PC-9 (cell line): ENCODE data around the gene TBCC. TPM values are rescaled to one million over a fixed set of nuclear protein-coding genes. Genes with fewer than 3 reads are reported as not detected.

Experiments
- BruUV-seq: library from RNA; stranded (reverse); fragments of 400-500 nt; replicated peaks from 2 replicates; lab custom pipeline; 2021; lab: Mats Ljungman, UMichigan
- CTCF ChIA-PET: fragments of 300-600 bp; sonication (Branson Sonifier 250); formaldehyde crosslinking; loops from one replicate; lab custom pipeline; 2022; ENCODE audit warnings: antibody characterized with exemption; lab: Charles Lee
- POLR2A ChIA-PET: fragments of 300-600 bp; sonication (Branson Sonifier 250); formaldehyde crosslinking; loops from one replicate; lab custom pipeline; 2022; ENCODE audit warnings: antibody characterized with exemption; ENCODE audit not compliant: unreplicated experiment; lab: Charles Lee
- DNase-seq, 2 experiments: peaks; one replicate each; pipeline versions ENCODE4 v3.0.0 to v3.0.0-alpha.2; 2015 to 2022; ENCODE audit warnings: mixed read lengths in 1 of 2
- H2AFZ ChIP-seq: fragments of 200-600 bp; sonication (generic); 2 replicates; pipeline ENCODE4 v1.8.1; 2017; ENCODE audit warnings: antibody characterized with exemption
- H3F3A ChIP-seq: fragments of 200-600 bp; sonication (generic); 2 replicates; pipeline ENCODE4 v1.8.1; 2017; ENCODE audit warnings: antibody characterized with exemption, mild to moderate bottlenecking, low read depth; ENCODE audit not compliant: insufficient read depth
- H3K27ac ChIP-seq: fragments of 200-600 bp; sonication (generic); 2 replicates; pipeline ENCODE4 v1.6.1; 2016; ENCODE audit warnings: mixed run types
- H3K27me3 ChIP-seq: fragments of 200-600 bp; sonication (generic); 2 replicates; pipeline ENCODE4 v1.6.1; 2016; ENCODE audit warnings: low read depth, mixed run types; ENCODE audit not compliant: insufficient read depth
- H3K36me3 ChIP-seq: fragments of 200-600 bp; sonication (generic); 2 replicates; pipeline ENCODE4 v1.6.1; 2016; ENCODE audit warnings: low read depth, mixed run types
- H3K4me1 ChIP-seq: fragments of 200-600 bp; sonication (generic); replicated peaks from 2 replicates; pipeline ENCODE4 v1.6.1; 2016; ENCODE audit warnings: mixed run types; ENCODE audit not compliant: insufficient read depth
- H3K4me2 ChIP-seq: fragments of 200-600 bp; sonication (generic); 2 replicates; pipeline ENCODE4 v1.6.1; 2017; ENCODE audit warnings: mixed run types
- H3K4me3 ChIP-seq: fragments of 200-600 bp; sonication (generic); 2 replicates; pipeline ENCODE4 v1.6.1; 2016; ENCODE audit warnings: mixed run types
- H3K79me2 ChIP-seq: fragments of 200-600 bp; sonication (generic); 2 replicates; pipeline ENCODE4 v1.6.1; 2017; ENCODE audit warnings: low read depth, mixed run types
- H3K9me2 ChIP-seq: fragments of 200-600 bp; sonication (generic); 2 replicates; pipeline ENCODE4 v1.8.1; 2017; ENCODE audit warnings: mild to moderate bottlenecking; ENCODE audit not compliant: insufficient read depth
- H3K9me3 ChIP-seq: fragments of 200-600 bp; sonication (generic); 2 replicates; pipeline ENCODE4 v1.8.1; 2016; ENCODE audit warnings: low read depth; ENCODE audit not compliant: insufficient read depth
- H4K20me1 ChIP-seq: fragments of 200-600 bp; sonication (generic); 2 replicates; pipeline ENCODE4 v1.8.1; 2017; ENCODE audit not compliant: insufficient read depth
- CTCF ChIP-seq: fragments of 200-600 bp; sonication (generic); conservative IDR thresholded peaks from 2 replicates; pipeline ENCODE4 v1.6.1; 2017; ENCODE audit warnings: mixed run types, antibody characterized with exemption, mild to moderate bottlenecking, moderate library complexity
- EZH2 ChIP-seq: fragments of 200-600 bp; sonication (generic); IDR thresholded peaks from 2 replicates; pipeline ENCODE4 v1.8.0; 2017; ENCODE audit warnings: antibody characterized with exemption, low read depth
- intact Hi-C: fragments of 100-400 bp; cut with micrococcal nuclease; formaldehyde crosslinking; loops from one replicate; pipeline ENCODE4 v1.10.0; 2022; ENCODE audit not compliant: unreplicated experiment
- total RNA-seq: library from RNA; stranded (reverse); gene quantifications from 2 replicates; pipeline ENCODE4 v1.2.3, GENCODE V29; 2021

Gene TBCC
- total RNA-seq, 1 experiment from 2014 or later, result 12.3 TPM

DNA sequence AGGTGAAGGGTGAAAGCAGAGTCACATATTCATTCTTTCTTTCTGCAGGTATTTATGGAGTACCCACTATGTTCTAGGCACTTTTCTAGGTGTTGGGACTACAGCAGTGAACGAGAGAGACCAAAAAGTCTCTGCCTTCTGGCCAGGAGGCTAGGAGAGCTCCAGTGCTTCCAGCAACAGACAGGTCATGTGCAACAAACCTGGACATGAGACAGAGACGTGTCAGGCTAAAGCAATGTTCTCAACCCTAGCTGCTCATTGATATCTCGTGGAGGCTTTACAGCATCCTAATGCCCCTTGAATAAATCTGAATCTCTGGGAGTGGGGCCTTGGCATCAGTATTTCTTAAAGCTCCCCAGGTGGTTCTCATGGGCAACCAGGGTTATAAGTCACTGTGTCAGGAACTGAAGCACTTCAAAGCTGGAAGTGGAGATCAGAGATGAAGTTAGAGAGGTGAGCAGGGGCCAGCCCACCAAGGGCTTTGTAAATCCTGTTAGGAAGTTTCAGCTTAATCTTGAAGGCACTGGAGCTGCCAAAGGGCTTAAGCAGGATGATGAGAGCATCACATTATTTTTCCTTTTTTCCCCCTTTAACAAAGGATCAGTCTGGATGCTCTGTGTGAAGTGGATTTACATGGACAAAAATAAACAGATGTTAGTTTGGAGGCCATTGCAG is 13.0 kb upstream of the TBCC start:
- H3K9me3 ChIP-seq, result no peaks in the 10 kb centered on the region
- no peak overlapping the region for H2AFZ ChIP-seq
- no peak overlapping the region for H3K4me3 ChIP-seq
- H3K9me2 ChIP-seq, result no peaks in the 10 kb centered on the region
- H3K36me3 ChIP-seq, result no peaks in the 10 kb centered on the region
- no peak for TF ChIP-seq CTCF
- no peak for TF ChIP-seq EZH2
- ChIA-PET POLR2A (no interaction called here), CTCF (no interaction called here)
- no peak overlapping the region for H3K27ac ChIP-seq
- H3F3A ChIP-seq, result peaks cover 8% of the 10 kb centered on the region; the same call in 1 of the 2 replicates
- intact Hi-C loops, result no loop called here
- no peaks in the 10 kb centered on the region for H4K20me1 ChIP-seq
- no TSS peak for BruUV-seq
- no peak overlapping the region for H3K4me2 ChIP-seq
- H3K79me2 ChIP-seq, result no peaks in the 10 kb centered on the region
- no peaks in the 10 kb centered on the region for H3K27me3 ChIP-seq
- no peaks in the 10 kb centered on the region for H3K4me1 ChIP-seq
- DNase-seq, result no peak

DNA sequence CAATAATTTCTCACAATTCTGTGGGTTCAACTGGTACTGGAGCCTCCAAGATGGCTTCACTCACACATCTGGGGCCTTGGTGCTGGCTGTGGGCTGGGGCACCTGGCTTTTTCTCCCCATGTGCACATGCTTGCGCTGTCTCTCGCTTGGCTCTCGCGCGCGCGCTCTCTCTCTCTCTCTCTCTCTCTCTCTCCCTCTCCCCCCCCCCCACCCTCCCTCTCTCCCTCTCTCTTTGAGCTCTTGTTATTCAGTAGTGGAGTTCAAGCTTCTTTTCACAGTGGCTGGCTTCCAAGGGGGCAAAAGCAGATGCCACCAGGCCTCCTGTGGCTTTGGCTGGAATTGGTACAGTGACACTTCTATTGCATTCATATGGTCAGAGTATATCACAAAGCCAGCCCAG is 10.8 kb upstream of the TBCC start:
- POLR2A ChIA-PET, result no interaction called here
- H3K27ac ChIP-seq, result no peak overlapping the region
- no peak overlapping the region for H3K4me3 ChIP-seq
- H3K27me3 ChIP-seq, result no peaks in the 10 kb centered on the region
- TF ChIP-seq EZH2 (no peak), CTCF (no peak)
- H3K4me2 ChIP-seq, result no peak overlapping the region
- BruUV-seq, result no TSS peak
- H4K20me1 ChIP-seq, result no peaks in the 10 kb centered on the region
- CTCF ChIA-PET, result no interaction called here
- no peaks in the 10 kb centered on the region for H3K36me3 ChIP-seq
- intact Hi-C loops, result no loop called here
- no peaks in the 10 kb centered on the region for H3K4me1 ChIP-seq
- H3K79me2 ChIP-seq, result no peaks in the 10 kb centered on the region
- DNase-seq, result no peak
- no peak overlapping the region for H2AFZ ChIP-seq
- H3K9me2 ChIP-seq, result no peaks in the 10 kb centered on the region
- peaks cover 4% of the 10 kb centered on the region; the same call in 1 of the 2 replicates for H3F3A ChIP-seq
- H3K9me3 ChIP-seq, result no peaks in the 10 kb centered on the region

- POLR2A ChIA-PET, result no interaction called here
- intact Hi-C loops, result no loop called here
- no peak overlapping the region for H3K27ac ChIP-seq
- H3K4me1 ChIP-seq, result no peaks in the 10 kb centered on the region
- DNase-seq, result no peak
- H3K79me2 ChIP-seq, result no peaks in the 10 kb centered on the region
- H4K20me1 ChIP-seq, result no peaks in the 10 kb centered on the region
- no peaks in the 10 kb centered on the region for H3K27me3 ChIP-seq
- H3F3A ChIP-seq, result peaks cover 4% of the 10 kb centered on the region; the same call in 1 of the 2 replicates
- H3K4me2 ChIP-seq, result no peak overlapping the region
- no peaks in the 10 kb centered on the region for H3K9me2 ChIP-seq
- TF ChIP-seq EZH2 (no peak), CTCF (no peak)
- no peak overlapping the region for H3K4me3 ChIP-seq
- no peak overlapping the region for H2AFZ ChIP-seq
- H3K36me3 ChIP-seq, result no peaks in the 10 kb centered on the region
- no peaks in the 10 kb centered on the region for H3K9me3 ChIP-seq
- BruUV-seq, result no TSS peak
- CTCF ChIA-PET, result no interaction called here
Observed at GRCh38 chr6:42754759-42755158, 8.9 kb upstream of the TBCC start.
